GM19043 (cell line): ENCODE measurements around the gene MFAP3L.
"Not testable (repeated sequence)": the region's sequence is repeated elsewhere in the genome, so short reads cannot be mapped to it uniquely, and the experiment has no call there.

ENCODE experiments used
- ATAC-seq: cut with Tn5 transposase; IDR thresholded peaks from one replicate; pipeline ENCODE4 v1.9.1; 2021; ENCODE audit warnings: low read depth; ENCODE audit not compliant: unreplicated experiment

Gene MFAP3L

GRCh38 chr4:169952236-169953002 lies 73.8 kb downstream of the MFAP3L start:
- no peak for ATAC-seq

- no peak for ATAC-seq
Observed at GRCh38 chr4:169948271-169948670, 77.9 kb downstream of the MFAP3L start.

- no peak for ATAC-seq
Observed at GRCh38 chr4:169945636-169946035, 80.6 kb downstream of the MFAP3L start.

- not testable (repeated sequence) for ATAC-seq
Observed at GRCh38 chr4:169943601-169944000, 82.6 kb downstream of the MFAP3L start.

- ATAC-seq, result no peak
Observed at GRCh38 chr4:169941141-169941540, 85.1 kb downstream of the MFAP3L start.

GRCh38 chr4:169940460-169940859 lies 85.7 kb downstream of the MFAP3L start:
- no peak for ATAC-seq
